ENCODE data around the gene SP8. TPM values are rescaled to one million over a fixed set of nuclear protein-coding genes. Genes with fewer than 3 reads are reported as not detected.

The SP8 gene
- total RNA-seq, 1 experiment from 2014 or later = 0.76 TPM

- no peak overlapping the region; the same call in 1 of the 2 replicates for H3K27ac ChIP-seq (ENCODE audit: low read depth, low read length)
- H3K9me3 ChIP-seq (ENCODE audit: control insufficient read depth in 1 of 2, insufficient read depth in 1 of 2, low read depth in 1 of 2, low read length in 2 of 2) = no peaks in the 10 kb centered on the region
- peak overlapping the region; percentile 87 for H3K4me2 ChIP-seq (ENCODE audit: low read length)
- no peaks in the 10 kb centered on the region; the same call in 1 of the 2 replicates for H3K27me3 ChIP-seq (ENCODE audit: insufficient read depth, low read length)
- peak overlapping the region; percentile 54 for H2AFZ ChIP-seq (ENCODE audit: low read depth, low read length, poor library complexity, severe bottlenecking)
- DNase-seq (ENCODE audit: low read depth, low spot score) (no peak), ATAC-seq (peak; percentile 70; the same call in 1 of the 2 replicates)
- RAD21 ChIA-PET (ENCODE audit: low non-redundant PET in 1 of 2, low total read pairs in 2 of 2, uncharacterized antibody in 2 of 2, unreplicated experiment in 2 of 2) = no interaction called here
- BruUV-seq (replicated peaks) = TSS peak; percentile 94
- no peaks in the 10 kb centered on the region for H3K79me2 ChIP-seq (ENCODE audit: insufficient read depth, low read length)
- POLR2A ChIA-PET = interaction anchor here (1.3 kb wide), 1 partner anchor 8 kb away, joined by 3 read pairs; no protein-coding TSS in a partner anchor
- peak overlapping the region; percentile 51 to 62 for H3K4me3 ChIP-seq (replicated peaks in 1 of 2; ENCODE audit: low read depth in 1 of 2, low read length in 2 of 2)
- no peaks in the 10 kb centered on the region for H3K36me3 ChIP-seq (ENCODE audit: control insufficient read depth in 1 of 2, insufficient read depth in 2 of 2, low read length in 2 of 2)
- intact Hi-C loops (cut with micrococcal nuclease) = no loop called here
- peak overlapping the region; percentile 55 for H3K9ac ChIP-seq (ENCODE audit: low read length)
- H3K4me1 ChIP-seq (ENCODE audit: control insufficient read depth in 1 of 2, insufficient read depth in 2 of 2, low read length in 2 of 2) = peaks cover 0 to 13% of the 10 kb centered on the region in 2 experiments; a peak in 3 of 4 replicates
- CTCF ChIA-PET = no interaction called here
- no peaks in the 10 kb centered on the region for H3K9me2 ChIP-seq (ENCODE audit: insufficient read depth)
- TF ChIP-seq POLR2AphosphoS5 (IDR thresholded peaks at IDR 0.05; ENCODE audit: low read depth, low read length) = 0 out of 2 replicates have a peak, but pooled peaks have one; percentile 36
- TF ChIP-seq ELF1 (IDR thresholded peaks at IDR 0.05; ENCODE audit: borderline replicate concordance, low read depth) = no peak
- TF ChIP-seq POLR2A (IDR thresholded peaks at IDR 0.05; ENCODE audit: borderline replicate concordance, extremely low read depth, insufficient read depth, insufficient read length) = peak; percentile 80
- TF ChIP-seq ZFX (IDR thresholded peaks at IDR 0.05) = peak; percentile 57
- H4K20me1 ChIP-seq (ENCODE audit: insufficient read depth) = no peaks in the 10 kb centered on the region
Observed at GRCh38 chr7:20797462-20798080, 10.9 kb upstream of the SP8 start.

- H2AFZ ChIP-seq (ENCODE audit: low read depth, low read length, poor library complexity, severe bottlenecking) = no peak overlapping the region
- ATAC-seq = no peak
- CTCF ChIA-PET = no interaction called here
- RAD21 ChIA-PET (ENCODE audit: low non-redundant PET in 1 of 2, low total read pairs in 2 of 2, uncharacterized antibody in 2 of 2, unreplicated experiment in 2 of 2) = no interaction called here
- no peaks in the 10 kb centered on the region for H4K20me1 ChIP-seq (ENCODE audit: insufficient read depth)
- H3K27me3 ChIP-seq (ENCODE audit: insufficient read depth, low read length) = no peaks in the 10 kb centered on the region; the same call in 1 of the 2 replicates
- no peak overlapping the region; the same call in 1 of the 2 replicates for H3K27ac ChIP-seq (ENCODE audit: low read depth, low read length)
- no TSS peak for BruUV-seq (replicated peaks)
- H3K36me3 ChIP-seq (ENCODE audit: control insufficient read depth in 1 of 2, insufficient read depth in 2 of 2, low read length in 2 of 2) = no peaks in the 10 kb centered on the region
- no peaks in the 10 kb centered on the region for H3K9me3 ChIP-seq (ENCODE audit: control insufficient read depth in 1 of 2, insufficient read depth in 1 of 2, low read depth in 1 of 2, low read length in 2 of 2)
- DNase-seq (ENCODE audit: low read depth, low spot score) = no peak
- intact Hi-C loops (cut with micrococcal nuclease) = no loop called here
- peak overlapping the region; percentile 87 for H3K4me2 ChIP-seq (ENCODE audit: low read length)
- POLR2A ChIA-PET = interaction anchor here (1.3 kb wide), 1 partner anchor 8 kb away, joined by 3 read pairs; no protein-coding TSS in a partner anchor
- H3K4me3 ChIP-seq (replicated peaks in 1 of 2; ENCODE audit: low read depth in 1 of 2, low read length in 2 of 2) = peak overlapping the region; percentile 51 to 62
- no peaks in the 10 kb centered on the region for H3K79me2 ChIP-seq (ENCODE audit: insufficient read depth, low read length)
- no peak for TF ChIP-seq REST (IDR thresholded peaks at IDR 0.05; ENCODE audit: low read depth)
- no peak for TF ChIP-seq SIN3A (IDR thresholded peaks at IDR 0.05; ENCODE audit: low read depth)
- H3K9ac ChIP-seq (ENCODE audit: low read length) = peak overlapping the region; percentile 55
- H3K4me1 ChIP-seq (ENCODE audit: control insufficient read depth in 1 of 2, insufficient read depth in 2 of 2, low read length in 2 of 2) = peaks cover 0 to 13% of the 10 kb centered on the region in 2 experiments; a peak in 3 of 4 replicates
- H3K9me2 ChIP-seq (ENCODE audit: insufficient read depth) = no peaks in the 10 kb centered on the region
Observed at GRCh38 chr7:20797042-20797461, 10.4 kb upstream of the SP8 start.

Data from HCT116 (cell line).